ENCODE measurements around the gene IFT43. TPM values are rescaled to one million over a fixed set of nuclear protein-coding genes. Genes with fewer than 3 reads are reported as not detected.

The IFT43 gene
- total RNA-seq, 1 donor from 2014 or later: 15.8 TPM

- no peak for TF ChIP-seq CTCF (IDR thresholded peaks at IDR 0.05)
- ChIA-PET CTCF (no interaction called here), POLR2A (no interaction called here)
- Mint-ChIP-seq H3K27ac (no peak overlapping the region), H3K4me3 (no peak overlapping the region), H3K27me3 (peaks cover 15% of the 10 kb centered on the region), H3K9me3 (no peaks in the 10 kb centered on the region), H3K4me1 (no peaks in the 10 kb centered on the region), H3K36me3 (ENCODE audit: low read depth) (no peaks in the 10 kb centered on the region)
- intact Hi-C loops (cut with micrococcal nuclease): no loop called here
- DNase-seq (no peak), ATAC-seq (ENCODE audit: low read depth) (no peak)
Measured at GRCh38 chr14:76098916-76099675, 113.5 kb downstream of the IFT43 start.

- Mint-ChIP-seq H3K36me3 (ENCODE audit: low read depth) (no peaks in the 10 kb centered on the region), H3K4me1 (no peaks in the 10 kb centered on the region), H3K9me3 (no peaks in the 10 kb centered on the region), H3K27ac (no peak overlapping the region), H3K27me3 (peaks cover 17% of the 10 kb centered on the region), H3K4me3 (no peak overlapping the region)
- POLR2A ChIA-PET: no interaction called here
- CTCF ChIA-PET: no interaction called here
- intact Hi-C loops (cut with micrococcal nuclease): no loop called here
- ATAC-seq (ENCODE audit: low read depth) (no peak), DNase-seq (no peak)
- TF ChIP-seq CTCF (IDR thresholded peaks at IDR 0.05): no peak
Measured at GRCh38 chr14:76100236-76100635, 114.7 kb downstream of the IFT43 start.

GRCh38 chr14:76101391-76102379, 116.1 kb downstream of the IFT43 start:
- Mint-ChIP-seq H3K36me3 (ENCODE audit: low read depth) (no peaks in the 10 kb centered on the region), H3K9me3 (no peaks in the 10 kb centered on the region), H3K27me3 (peaks cover 20% of the 10 kb centered on the region), H3K4me3 (no peak overlapping the region), H3K4me1 (no peaks in the 10 kb centered on the region), H3K27ac (no peak overlapping the region)
- ChIA-PET CTCF (no interaction called here), POLR2A (no interaction called here)
- ATAC-seq (ENCODE audit: low read depth): no peak
- no peak for DNase-seq
- no peak for TF ChIP-seq CTCF (IDR thresholded peaks at IDR 0.05)
- intact Hi-C loops (cut with micrococcal nuclease): no loop called here

- DNase-seq (no peak), ATAC-seq (ENCODE audit: low read depth) (no peak)
- intact Hi-C loops (cut with micrococcal nuclease): no loop called here
- no peak overlapping the region for H3K4me3 Mint-ChIP-seq
- no peak overlapping the region for H3K27ac Mint-ChIP-seq
- H3K9me3 Mint-ChIP-seq: peaks cover 4% of the 10 kb centered on the region
- TF ChIP-seq CTCF (IDR thresholded peaks at IDR 0.05): no peak
- peaks cover 17% of the 10 kb centered on the region for H3K27me3 Mint-ChIP-seq
- ChIA-PET CTCF (no interaction called here), POLR2A (no interaction called here)
- H3K4me1 Mint-ChIP-seq: no peaks in the 10 kb centered on the region
- H3K36me3 Mint-ChIP-seq (ENCODE audit: low read depth): no peaks in the 10 kb centered on the region
Measured at GRCh38 chr14:76104802-76105355, 119.3 kb downstream of the IFT43 start.

GRCh38 chr14:76106188-76106587, 120.6 kb downstream of the IFT43 start:
- CTCF ChIA-PET: no interaction called here
- TF ChIP-seq CTCF (IDR thresholded peaks at IDR 0.05): no peak
- no peak for DNase-seq
- H3K4me1 Mint-ChIP-seq: no peaks in the 10 kb centered on the region
- H3K4me3 Mint-ChIP-seq: no peak overlapping the region
- no peak for ATAC-seq (ENCODE audit: low read depth)
- H3K27ac Mint-ChIP-seq: no peak overlapping the region
- H3K9me3 Mint-ChIP-seq: peaks cover 4% of the 10 kb centered on the region
- POLR2A ChIA-PET: no interaction called here
- H3K36me3 Mint-ChIP-seq (ENCODE audit: low read depth): no peaks in the 10 kb centered on the region
- H3K27me3 Mint-ChIP-seq: peaks cover 15% of the 10 kb centered on the region
- intact Hi-C loops (cut with micrococcal nuclease): no loop called here

Measured in activated B cell treated with CpG ODN at 0.5 μM for 24 hours (primary cell).